Peyer's patch (tissue), 4 donors: Measurements from ENCODE around the gene POTEJ.
"Not testable (repeated sequence)": the region's sequence is repeated elsewhere in the genome, so short reads cannot be mapped to it uniquely, and the experiment has no call there.

ENCODE experiments used
- POLR2A ChIP-seq, 2 donors: fragments of 450-650 bp; IDR thresholded peaks; one replicate each; pipeline ENCODE4 v1.5.1; 2017; ENCODE audit warnings: antibody characterized with exemption in 2 of 2, mild to moderate bottlenecking in 2 of 2, moderate library complexity in 2 of 2
- TF ChIP-seq, protein P1 (sequence below), 6 experiments: fragments of 450-650 bp in 4 of 6; fragments of 200-600 bp in 2 of 6; sonication (generic) in 1 of 6; IDR thresholded peaks; one replicate each; pipeline ENCODE4 v1.5.1; 2017 to 2019; ENCODE audit warnings: antibody characterized with exemption in 6 of 6, mild to moderate bottlenecking in 3 of 6, moderate library complexity in 1 of 6

DNA sequence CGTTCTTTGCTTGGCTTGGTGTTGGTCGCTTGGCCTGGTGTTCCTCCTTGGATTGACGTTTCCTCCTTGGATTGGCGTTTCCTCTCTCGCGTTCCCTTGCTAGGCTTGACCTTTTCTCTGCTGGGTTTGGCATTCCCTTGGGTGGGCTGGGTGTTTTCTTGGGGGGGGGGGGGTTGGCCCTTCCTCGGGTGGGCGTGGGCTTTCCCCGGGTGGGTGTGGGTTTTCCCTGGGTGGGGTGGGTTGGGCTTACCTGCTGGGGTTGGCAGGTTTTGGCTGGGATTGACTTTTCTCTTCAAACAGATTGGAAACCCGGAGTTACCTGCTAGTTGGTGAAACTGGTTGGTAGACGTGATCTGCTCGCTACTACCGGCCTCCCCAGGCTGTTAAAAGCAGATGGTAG, at the start of gene POTEJ:
- TF ChIP-seq, protein P1, sequence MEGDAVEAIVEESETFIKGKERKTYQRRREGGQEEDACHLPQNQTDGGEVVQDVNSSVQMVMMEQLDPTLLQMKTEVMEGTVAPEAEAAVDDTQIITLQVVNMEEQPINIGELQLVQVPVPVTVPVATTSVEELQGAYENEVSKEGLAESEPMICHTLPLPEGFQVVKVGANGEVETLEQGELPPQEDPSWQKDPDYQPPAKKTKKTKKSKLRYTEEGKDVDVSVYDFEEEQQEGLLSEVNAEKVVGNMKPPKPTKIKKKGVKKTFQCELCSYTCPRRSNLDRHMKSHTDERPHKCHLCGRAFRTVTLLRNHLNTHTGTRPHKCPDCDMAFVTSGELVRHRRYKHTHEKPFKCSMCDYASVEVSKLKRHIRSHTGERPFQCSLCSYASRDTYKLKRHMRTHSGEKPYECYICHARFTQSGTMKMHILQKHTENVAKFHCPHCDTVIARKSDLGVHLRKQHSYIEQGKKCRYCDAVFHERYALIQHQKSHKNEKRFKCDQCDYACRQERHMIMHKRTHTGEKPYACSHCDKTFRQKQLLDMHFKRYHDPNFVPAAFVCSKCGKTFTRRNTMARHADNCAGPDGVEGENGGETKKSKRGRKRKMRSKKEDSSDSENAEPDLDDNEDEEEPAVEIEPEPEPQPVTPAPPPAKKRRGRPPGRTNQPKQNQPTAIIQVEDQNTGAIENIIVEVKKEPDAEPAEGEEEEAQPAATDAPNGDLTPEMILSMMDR (IDR thresholded peaks at IDR 0.05), result not testable (repeated sequence)
- TF ChIP-seq POLR2A (IDR thresholded peaks at IDR 0.05), result not testable (repeated sequence)
